ENCODE results near the gene ANKS6.

DNA sequence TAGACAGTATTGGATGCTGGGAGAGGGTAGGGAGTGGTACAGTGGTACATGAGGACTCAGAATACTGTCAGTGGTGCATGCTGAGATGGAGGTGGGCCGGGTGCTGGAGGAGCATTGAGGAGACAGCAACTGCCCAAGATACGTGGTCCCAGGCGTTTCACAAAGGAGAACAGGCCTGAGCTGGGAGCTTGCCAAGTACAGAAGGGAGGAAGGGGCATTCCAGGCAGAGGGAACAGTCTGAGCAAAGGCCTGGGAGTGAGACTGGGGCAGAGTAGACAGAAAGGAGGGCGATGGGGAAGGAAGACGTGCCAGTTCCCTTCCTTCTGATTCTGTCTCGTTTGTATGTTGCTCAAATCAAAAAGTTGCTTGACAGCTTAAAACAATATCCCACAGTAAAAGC lies 26.3 kb upstream of the ANKS6 start:
- TF ChIP-seq POLR2AphosphoS5 (IDR thresholded peaks at IDR 0.05) (no peak), POLR2A (IDR thresholded peaks at IDR 0.05) (no peak)
- TF ChIP-seq, protein P1, sequence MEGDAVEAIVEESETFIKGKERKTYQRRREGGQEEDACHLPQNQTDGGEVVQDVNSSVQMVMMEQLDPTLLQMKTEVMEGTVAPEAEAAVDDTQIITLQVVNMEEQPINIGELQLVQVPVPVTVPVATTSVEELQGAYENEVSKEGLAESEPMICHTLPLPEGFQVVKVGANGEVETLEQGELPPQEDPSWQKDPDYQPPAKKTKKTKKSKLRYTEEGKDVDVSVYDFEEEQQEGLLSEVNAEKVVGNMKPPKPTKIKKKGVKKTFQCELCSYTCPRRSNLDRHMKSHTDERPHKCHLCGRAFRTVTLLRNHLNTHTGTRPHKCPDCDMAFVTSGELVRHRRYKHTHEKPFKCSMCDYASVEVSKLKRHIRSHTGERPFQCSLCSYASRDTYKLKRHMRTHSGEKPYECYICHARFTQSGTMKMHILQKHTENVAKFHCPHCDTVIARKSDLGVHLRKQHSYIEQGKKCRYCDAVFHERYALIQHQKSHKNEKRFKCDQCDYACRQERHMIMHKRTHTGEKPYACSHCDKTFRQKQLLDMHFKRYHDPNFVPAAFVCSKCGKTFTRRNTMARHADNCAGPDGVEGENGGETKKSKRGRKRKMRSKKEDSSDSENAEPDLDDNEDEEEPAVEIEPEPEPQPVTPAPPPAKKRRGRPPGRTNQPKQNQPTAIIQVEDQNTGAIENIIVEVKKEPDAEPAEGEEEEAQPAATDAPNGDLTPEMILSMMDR (IDR thresholded peaks at IDR 0.05 in 8 of 11, conservative IDR thresholded peaks at IDR 0.05 in 3 of 11): no peak

Measured in spleen (tissue), 7 donors.